Left cardiac atrium (tissue), 4 donors: ENCODE measurements around the gene TAGLN2. TPM values are rescaled to one million over a fixed set of nuclear protein-coding genes. Genes with fewer than 3 reads are reported as not detected.
A peak's percentile ranks its signal among the peaks of the same experiment; 100 is the strongest.

ENCODE experiments used
- ATAC-seq, 2 donors: fragments of 200-7000 bp; cut with Tn5 transposase; one replicate each; pipeline ENCODE4 v1.9.1; 2020; ENCODE audit warnings: mild to moderate bottlenecking in 2 of 2, moderate library complexity in 2 of 2
- DNase-seq: peaks from one replicate; pipeline ENCODE4 v3.0.0-alpha.2; 2020
- intact Hi-C, 2 donors: fragments of 100-400 bp; cut with DNase I; formaldehyde crosslinking; loops; one replicate each; pipeline versions ENCODE4 v1.14.1 to v1.15.1; 2022 to 2023
- total RNA-seq, 2 donors: library from RNA; stranded (reverse); fragmentation: NEBNext Ultra II Directional; extraction: Animal tissue kit (Norgen Biotek cat#: 25700); gene quantifications; one replicate each; pipeline ENCODE4 v1.2.1, GENCODE V29; 2021
- donor health status: DM: no; HTN: yes; CAD: no.
- donor health status: DM: no; HTN: yes; CAD: no; lungs with severe emphysema.
- donor health status: DM: yes; HTN: yes; CAD: no.
- donor health status: Dilated cardiomyopathy.

TAGLN2 gene
- total RNA-seq, 2 donors from 2014 or later, result 201 to 276 TPM

- DNase-seq, result no peak
- intact Hi-C loops, result no loop called here
- ATAC-seq, result no peak
Observed at GRCh38 chr1:159951551-159951950, 26.2 kb upstream of the TAGLN2 start.

DNA sequence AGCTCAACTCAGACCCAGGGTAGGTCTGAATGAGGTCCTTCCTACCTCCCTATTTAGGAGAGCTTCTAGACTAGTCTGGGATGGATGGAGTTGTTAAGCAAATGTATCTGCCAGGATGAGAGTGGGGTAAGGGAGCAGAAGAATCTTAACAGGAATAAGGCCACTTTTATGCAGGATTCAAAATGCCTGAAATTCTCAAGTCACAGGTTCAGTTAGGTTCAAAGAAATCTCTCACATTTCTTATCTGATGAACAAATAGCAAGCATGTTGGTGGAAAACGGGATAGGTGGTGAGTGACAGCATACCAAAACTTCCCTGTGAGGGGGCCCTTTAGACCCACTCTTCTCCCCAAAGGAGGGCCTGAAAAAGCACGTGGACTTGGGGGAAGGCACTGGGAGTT is 25.7 kb upstream of the TAGLN2 start:
- intact Hi-C loops, result no loop called here
- DNase-seq, result no peak
- ATAC-seq, result no peak

DNA sequence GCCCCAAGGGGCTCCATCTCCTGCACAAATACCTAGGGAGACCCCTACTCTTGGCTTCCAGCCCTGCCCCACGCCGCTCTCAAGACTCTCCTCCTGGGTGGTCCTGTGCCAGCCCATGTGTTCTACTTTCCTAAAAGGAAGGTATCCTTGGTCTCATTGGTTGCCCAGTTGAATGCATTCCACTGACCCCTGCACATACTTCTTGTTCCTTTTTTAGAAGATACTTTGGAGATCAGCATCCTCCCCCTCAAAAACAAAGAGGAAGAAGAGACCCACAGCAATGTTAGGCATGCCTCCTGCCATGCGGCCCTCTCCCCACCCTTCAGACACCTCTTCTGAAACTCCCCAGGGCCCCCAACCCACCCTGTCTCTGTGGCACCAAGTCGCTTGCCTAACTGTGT is 24.7 kb upstream of the TAGLN2 start:
- intact Hi-C loops, result no loop called here
- DNase-seq, result no peak

GRCh38 chr1:159949123-159949522 is 23.8 kb upstream of the TAGLN2 start:
- intact Hi-C loops, result no loop called here
- DNase-seq (no peak), ATAC-seq (no peak)

More for the DNA sequence above, 24.7 kb upstream of the TAGLN2 start:
- ATAC-seq, result no peak

DNA sequence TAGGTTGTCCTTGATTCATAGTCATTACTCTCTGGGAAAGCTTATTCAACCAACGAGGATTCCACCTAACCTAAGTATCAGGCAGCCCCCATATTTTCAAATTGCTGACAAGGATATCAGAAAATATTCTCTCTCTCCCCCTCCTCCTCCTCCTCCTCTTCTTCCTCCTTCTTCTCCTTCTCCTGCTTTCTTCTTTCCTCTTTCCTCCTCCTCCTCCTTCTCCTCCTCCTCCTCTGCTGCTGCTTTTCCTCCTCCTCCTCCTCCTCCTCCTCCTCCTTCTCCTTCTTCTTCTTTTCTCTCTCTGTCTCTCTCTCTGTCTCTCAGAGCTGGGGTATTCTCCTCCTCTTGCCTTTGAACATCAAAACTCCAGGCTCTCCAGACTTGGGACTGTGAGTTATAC is 22.6 kb upstream of the TAGLN2 start:
- intact Hi-C loops, result no loop called here
- ATAC-seq (no peak), DNase-seq (no peak)

DNA sequence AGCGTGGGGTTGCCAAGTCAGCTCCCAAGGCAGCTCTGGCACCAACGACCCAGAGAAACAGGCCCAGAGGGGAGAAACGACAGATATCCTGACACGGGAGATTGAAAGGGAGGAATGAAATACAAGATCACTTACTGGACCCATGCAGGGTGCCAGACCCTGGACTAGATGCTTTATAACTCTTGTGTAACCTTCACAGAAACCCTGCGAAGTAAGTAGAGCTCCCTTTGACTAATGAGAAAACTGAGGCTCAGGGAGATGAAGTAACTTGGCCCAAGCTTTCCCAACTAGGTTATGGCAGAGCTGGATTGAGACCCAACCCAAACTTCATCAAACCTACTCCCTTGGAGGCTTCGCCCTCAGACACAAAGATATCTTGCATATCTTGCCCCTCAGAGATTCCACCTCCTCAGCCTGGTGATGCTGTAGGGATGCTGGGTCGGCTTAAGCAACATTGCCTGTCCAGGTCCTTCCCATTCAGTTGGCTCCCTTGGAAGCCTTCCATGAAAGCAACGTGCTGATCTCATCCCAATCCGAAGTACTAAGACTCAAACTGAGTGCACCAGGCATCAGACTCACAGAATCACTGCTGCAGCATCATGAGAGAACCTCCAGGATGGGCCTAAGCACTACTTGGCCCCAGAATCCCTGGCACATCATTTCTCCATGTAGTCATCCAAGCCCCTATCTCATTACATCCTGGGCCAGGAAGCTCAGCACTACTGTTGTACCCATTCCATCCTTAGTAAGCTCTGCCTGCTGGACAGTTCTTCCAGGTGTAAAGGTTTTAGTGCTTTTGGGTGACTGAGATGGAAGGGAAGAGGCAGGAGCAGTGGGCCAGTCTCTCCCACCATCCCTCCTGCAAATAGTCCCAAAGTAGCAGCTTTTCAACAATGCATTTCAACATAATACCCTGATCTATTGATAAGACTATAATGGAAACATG is 21.2 kb upstream of the TAGLN2 start:
- ATAC-seq, result peak in 1 of 2 donors; percentile 2
- intact Hi-C loops, result no loop called here
- no peak for DNase-seq

DNA sequence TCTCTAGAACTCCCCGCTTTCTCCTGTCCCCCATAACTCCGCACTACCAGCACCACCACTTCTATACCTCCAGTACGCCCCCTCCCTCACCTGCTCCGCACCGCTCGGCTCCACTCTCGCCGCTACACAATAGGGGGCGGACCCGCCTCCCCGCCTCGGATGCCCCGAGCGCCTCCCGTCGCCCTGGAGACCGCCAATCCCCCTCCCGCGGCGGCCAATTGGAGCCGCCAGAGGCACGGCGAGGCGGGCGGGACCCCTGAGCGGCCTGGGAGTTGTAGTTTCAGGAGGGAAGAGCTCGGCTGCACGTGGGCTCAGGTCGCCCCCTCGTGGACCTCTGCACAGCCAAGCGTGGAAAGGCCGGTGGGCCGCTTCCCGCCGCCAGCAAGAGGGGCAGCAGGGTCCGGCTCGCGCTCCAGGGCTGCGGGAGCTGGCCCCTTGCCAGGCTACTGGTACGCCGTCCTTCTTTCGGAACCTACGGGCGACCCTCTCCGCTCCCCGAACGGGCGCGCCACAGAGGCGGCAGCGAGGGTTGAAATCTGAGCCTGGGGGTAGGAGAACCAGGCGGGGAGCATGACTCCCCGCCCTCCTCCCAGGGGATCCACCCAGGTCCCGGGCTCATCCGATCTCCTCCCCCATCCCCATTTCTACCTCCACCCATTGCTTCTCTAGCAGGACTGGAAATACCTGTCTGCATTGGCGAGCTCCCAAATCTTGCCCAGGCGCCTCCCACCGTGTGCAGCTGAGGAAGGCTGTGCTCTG is 20.4 kb upstream of the TAGLN2 start, which contains the start of gene IGSF9:
TSS of gene IGSF9 (minus strand) at position 131 of the 759 bp plus-strand sequence. CDS start 2,159 bp downstream, outside the sequence.
- intact Hi-C loops, result no loop called here
- ATAC-seq, result peak; percentile 91 to 94
- peak; percentile 91 for DNase-seq

- ATAC-seq (peak in 1 of 2 donors; percentile 35), DNase-seq (no peak)
- intact Hi-C loops, result no loop called here
Observed at GRCh38 chr1:159944623-159945455, 19.5 kb upstream of the TAGLN2 start.

DNA sequence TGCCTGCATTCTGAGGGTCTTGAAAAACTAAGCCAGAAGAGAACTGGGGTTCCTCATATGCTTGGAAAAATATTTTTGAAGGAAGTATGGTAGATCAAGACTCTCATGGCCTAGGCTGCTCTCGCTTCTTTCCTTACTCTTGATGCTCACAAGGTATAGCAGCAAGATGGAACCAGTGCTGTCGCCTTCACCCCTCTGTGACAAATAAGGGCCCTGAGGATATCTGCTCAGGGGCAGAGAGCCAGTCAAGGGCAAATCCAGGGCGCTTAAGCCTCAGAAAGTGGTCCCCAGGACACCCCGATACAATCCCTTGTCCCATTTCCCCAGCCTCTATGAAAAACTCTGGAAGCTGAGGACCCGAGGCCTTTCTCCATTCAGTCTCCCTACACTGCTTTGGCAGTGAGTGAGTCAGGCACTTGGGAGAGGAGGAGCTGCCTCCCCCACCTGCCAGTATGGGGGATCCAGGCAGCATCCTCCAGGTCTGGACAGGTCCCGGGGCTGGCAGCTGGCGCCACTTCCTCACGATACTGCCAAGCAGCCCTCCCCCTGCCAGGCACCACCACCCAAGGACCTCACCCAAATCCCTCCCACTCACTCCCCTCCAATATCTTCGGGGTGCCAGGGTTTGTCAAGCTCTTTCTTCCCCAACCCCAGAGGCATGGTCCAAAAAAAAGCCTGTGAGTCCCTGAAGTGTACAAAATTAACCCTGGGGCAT is 18.8 kb upstream of the TAGLN2 start:
- DNase-seq (no peak), ATAC-seq (peak in 1 of 2 donors; percentile 53)
- intact Hi-C loops, result no loop called here

DNA sequence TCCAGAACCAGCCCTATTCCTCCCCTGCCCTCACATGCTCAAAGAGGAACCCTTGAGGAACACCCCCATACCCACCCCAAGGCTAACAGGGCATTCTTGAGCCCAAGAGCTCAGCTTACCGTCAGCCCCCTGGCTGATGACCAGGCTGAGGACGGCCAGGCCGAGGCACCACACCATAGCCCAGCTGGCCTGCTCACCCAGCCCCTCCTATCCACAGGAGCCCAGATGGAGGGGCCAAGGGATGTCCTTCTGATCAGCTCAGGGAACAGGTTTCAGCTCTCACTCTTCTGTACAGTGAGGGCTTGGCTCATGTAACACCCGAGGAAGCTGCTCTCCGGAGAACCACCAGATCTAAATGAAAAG is 18.0 kb upstream of the TAGLN2 start:
- ATAC-seq (no peak), DNase-seq (no peak)
- intact Hi-C loops, result no loop called here

DNA sequence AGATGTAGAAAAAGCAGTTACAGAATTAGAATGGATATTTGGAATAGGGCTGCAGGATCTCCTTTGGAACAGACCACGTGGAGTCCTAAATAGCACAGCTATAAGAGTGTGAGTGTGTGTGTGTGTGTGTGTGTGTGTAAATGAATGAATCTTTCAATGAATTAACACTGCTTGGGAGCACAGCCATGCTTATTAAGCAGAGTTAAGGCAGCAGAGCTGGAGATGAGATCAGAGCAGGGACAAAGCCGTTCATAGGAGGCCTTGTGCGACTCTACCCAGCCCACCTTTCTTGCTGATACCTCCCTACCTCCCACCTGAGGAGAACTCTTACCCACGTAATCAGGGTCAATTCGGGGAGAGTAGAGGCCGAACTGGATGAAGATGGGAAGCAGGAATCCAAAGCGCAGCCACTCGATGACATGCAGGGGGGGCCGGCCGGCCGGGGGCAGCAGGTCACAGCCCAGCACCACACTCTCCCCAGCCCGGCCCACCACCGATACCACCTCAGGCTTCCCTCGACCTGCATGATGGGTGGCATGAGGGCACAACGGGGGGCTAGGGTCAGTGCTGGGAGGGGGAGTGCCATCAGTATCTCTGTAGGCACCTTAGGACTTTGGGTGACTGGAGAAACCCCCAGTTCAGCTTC is 17.4 kb upstream of the TAGLN2 start:
- intact Hi-C loops, result no loop called here
- no peak for DNase-seq
- ATAC-seq, result no peak

- ATAC-seq (no peak), DNase-seq (peak; percentile 12)
- intact Hi-C loops, result no loop called here
Observed at GRCh38 chr1:159941591-159942560, 16.6 kb upstream of the TAGLN2 start.

- DNase-seq (peak; percentile 8), ATAC-seq (no peak)
- intact Hi-C loops, result no loop called here
Observed at GRCh38 chr1:159941141-159941540, 15.8 kb upstream of the TAGLN2 start.

DNA sequence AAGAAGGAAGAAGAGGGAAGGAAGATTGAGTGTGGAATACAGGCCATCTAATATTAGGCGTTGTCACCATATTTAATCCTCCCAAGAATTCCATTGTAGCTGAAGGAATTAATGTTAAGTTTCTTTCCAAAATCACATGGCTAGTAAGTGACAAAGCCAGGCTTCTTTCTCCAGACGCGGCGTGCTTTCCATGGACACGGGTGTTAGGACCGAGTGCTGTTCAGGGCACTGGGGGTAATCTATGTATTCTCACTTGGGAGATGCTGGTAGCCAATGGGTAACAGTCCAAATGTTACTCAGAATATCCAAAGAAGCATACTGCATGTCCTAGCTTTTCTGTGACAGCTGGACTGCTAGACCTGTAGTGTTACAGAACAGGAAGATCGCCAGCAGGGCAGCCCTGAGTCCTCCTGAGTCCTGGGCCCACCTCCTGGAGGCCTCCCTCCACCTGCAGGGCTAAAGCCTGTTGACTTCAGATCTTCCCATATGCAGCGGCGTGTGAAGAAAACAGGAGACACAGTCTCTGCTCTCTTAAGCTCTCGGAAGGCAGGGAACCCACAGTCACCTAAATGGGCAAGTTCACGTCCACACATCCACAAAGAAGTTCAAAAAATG is 14.8 kb upstream of the TAGLN2 start:
- intact Hi-C loops, result no loop called here
- DNase-seq (peak; percentile 9), ATAC-seq (no peak)

DNA sequence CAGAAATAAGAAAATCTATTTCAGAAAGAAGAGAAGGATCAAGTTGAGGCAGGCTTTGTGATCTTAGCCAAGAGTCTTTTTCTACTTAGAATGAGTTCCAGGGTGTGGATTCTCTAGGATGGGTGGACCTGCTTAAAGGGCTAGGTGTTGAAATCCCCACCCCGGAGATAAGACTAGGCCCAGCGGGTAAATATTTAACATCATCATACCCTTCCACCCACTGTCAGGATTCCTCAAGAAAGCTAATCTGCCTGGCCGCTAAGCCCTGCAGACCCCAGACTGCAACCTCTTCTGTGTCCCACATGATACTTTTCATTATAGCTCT is 14.3 kb upstream of the TAGLN2 start:
- ATAC-seq (peak in 1 of 2 donors; percentile 15), DNase-seq (no peak)
- intact Hi-C loops, result loop anchor here in 1 of 2 donors (5.0 kb wide), 1 partner anchor 142 kb away; no protein-coding TSS in a partner anchor

- intact Hi-C loops, result loop anchor here in 1 of 2 donors (5.0 kb wide), 1 partner anchor 142 kb away; no protein-coding TSS in a partner anchor
Observed at GRCh38 chr1:159938905-159939677, 13.8 kb upstream of the TAGLN2 start.

More at GRCh38 chr1:159938905-159939677, 13.8 kb upstream of the TAGLN2 start:
- ATAC-seq, result no peak
- DNase-seq, result no peak
